HG02870 (cell line): ENCODE data around the gene NACC2.

Experiments
- ATAC-seq: cut with Tn5 transposase; IDR thresholded peaks from one replicate; pipeline ENCODE4 v1.9.1; 2021; ENCODE audit warnings: mild to moderate bottlenecking, moderate library complexity; ENCODE audit not compliant: unreplicated experiment

The NACC2 gene

GRCh38 chr9:135987838-135988404 is 107.2 kb downstream of the NACC2 start:
- no peak for ATAC-seq

GRCh38 chr9:135986605-135987004 is 108.5 kb downstream of the NACC2 start:
- ATAC-seq = no peak

GRCh38 chr9:135985889-135986288 is 109.2 kb downstream of the NACC2 start:
- ATAC-seq = no peak

- ATAC-seq = no peak
Observed at GRCh38 chr9:135985459-135985774, 109.7 kb downstream of the NACC2 start.

- no peak for ATAC-seq
Observed at GRCh38 chr9:135984072-135984710, 110.9 kb downstream of the NACC2 start.

- ATAC-seq = no peak
Observed at GRCh38 chr9:135983208-135984071, 111.6 kb downstream of the NACC2 start.

- ATAC-seq = no peak
Observed at GRCh38 chr9:135982499-135983207, 112.4 kb downstream of the NACC2 start.

- no peak for ATAC-seq
Observed at GRCh38 chr9:135980926-135981630, 114.0 kb downstream of the NACC2 start.

- ATAC-seq = no peak
Observed at GRCh38 chr9:135979547-135980166, 115.4 kb downstream of the NACC2 start.

- ATAC-seq = no peak
Observed at GRCh38 chr9:135978642-135979546, 116.2 kb downstream of the NACC2 start.

GRCh38 chr9:135976944-135977343 is 118.1 kb downstream of the NACC2 start:
- ATAC-seq = no peak

GRCh38 chr9:135976531-135976930 is 118.6 kb downstream of the NACC2 start:
- no peak for ATAC-seq

- no peak for ATAC-seq
Observed at GRCh38 chr9:135975834-135976233, 119.3 kb downstream of the NACC2 start.

GRCh38 chr9:135974220-135974573 is 120.9 kb downstream of the NACC2 start:
- no peak for ATAC-seq

- no peak for ATAC-seq
Observed at GRCh38 chr9:135973277-135974219, 121.5 kb downstream of the NACC2 start.

GRCh38 chr9:135971892-135972291 is 123.2 kb downstream of the NACC2 start:
- no peak for ATAC-seq

GRCh38 chr9:135971111-135971766 is 123.8 kb downstream of the NACC2 start:
- no peak for ATAC-seq
